ENCODE results near the gene FREM2.

DNA sequence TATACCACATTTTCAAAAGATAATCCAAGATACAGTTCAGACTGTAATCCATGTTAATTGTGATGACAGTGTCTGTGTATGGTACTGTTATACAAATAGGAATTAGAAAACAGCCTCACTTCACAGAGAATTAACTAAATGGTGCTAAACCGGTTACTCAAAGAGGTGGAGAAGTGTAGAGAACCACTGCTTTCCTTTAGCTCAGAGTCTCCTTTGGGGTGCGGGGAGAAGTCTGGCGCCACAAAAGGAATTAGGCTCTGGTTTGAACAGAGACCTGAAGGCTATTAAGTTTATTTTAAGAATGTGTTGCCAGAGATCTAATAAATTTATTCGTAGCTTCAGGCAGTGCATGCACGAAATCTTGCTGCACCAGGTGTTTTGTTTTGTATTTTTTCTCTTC lies 65.8 kb downstream of the FREM2 start:
- no peak for TF ChIP-seq POLR2A (IDR thresholded peaks at IDR 0.05)
- TF ChIP-seq, protein P1, sequence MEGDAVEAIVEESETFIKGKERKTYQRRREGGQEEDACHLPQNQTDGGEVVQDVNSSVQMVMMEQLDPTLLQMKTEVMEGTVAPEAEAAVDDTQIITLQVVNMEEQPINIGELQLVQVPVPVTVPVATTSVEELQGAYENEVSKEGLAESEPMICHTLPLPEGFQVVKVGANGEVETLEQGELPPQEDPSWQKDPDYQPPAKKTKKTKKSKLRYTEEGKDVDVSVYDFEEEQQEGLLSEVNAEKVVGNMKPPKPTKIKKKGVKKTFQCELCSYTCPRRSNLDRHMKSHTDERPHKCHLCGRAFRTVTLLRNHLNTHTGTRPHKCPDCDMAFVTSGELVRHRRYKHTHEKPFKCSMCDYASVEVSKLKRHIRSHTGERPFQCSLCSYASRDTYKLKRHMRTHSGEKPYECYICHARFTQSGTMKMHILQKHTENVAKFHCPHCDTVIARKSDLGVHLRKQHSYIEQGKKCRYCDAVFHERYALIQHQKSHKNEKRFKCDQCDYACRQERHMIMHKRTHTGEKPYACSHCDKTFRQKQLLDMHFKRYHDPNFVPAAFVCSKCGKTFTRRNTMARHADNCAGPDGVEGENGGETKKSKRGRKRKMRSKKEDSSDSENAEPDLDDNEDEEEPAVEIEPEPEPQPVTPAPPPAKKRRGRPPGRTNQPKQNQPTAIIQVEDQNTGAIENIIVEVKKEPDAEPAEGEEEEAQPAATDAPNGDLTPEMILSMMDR (IDR thresholded peaks at IDR 0.05), result no peak

Measured in sigmoid colon (tissue), 3 donors.